Endothelial cell of umbilical vein (primary cell): ENCODE data around the gene ACVR2A. TPM values are rescaled to one million over a fixed set of nuclear protein-coding genes. Genes with fewer than 3 reads are reported as not detected.
A peak's percentile ranks its signal among the peaks of the same experiment; 100 is the strongest.

Source experiments
- BruUV-seq: library from RNA; stranded (reverse); fragments of 400-500 nt; replicated peaks from 2 replicates; lab custom pipeline; 2021; lab: Mats Ljungman, UMichigan
- CTCF ChIA-PET: fragments of 300-600, 350-600 bp; sonication (Branson Sonifier 250); formaldehyde crosslinking; loops from one replicate; lab custom pipeline; 2021; ENCODE audit warnings: antibody characterized with exemption, inconsistent platforms; lab: Charles Lee
- POLR2A ChIA-PET: fragments of 300-600, 350-600 bp; sonication (Branson Sonifier 250); formaldehyde crosslinking; loops from one replicate; lab custom pipeline; 2021; ENCODE audit warnings: antibody characterized with exemption, inconsistent platforms; lab: Charles Lee
- DNase-seq: peaks from one replicate; pipeline ENCODE4 v3.0.0-alpha.2; 2011; ENCODE audit warnings: low read depth, low spot score
- FAIRE-seq: peaks from 2 replicates; lab custom pipeline; 2011; peaks lifted over from hg19 to GRCh38; lab: Jason Lieb, UNC
- H2AFZ ChIP-seq: 2 replicates; pipeline ENCODE4 v1.6.0; 2012; ENCODE audit warnings: low read depth, low read length, control low read depth, inconsistent platforms
- H3K27ac ChIP-seq: 2 replicates; pipeline ENCODE4 v1.5.1; 2011; ENCODE audit warnings: low read depth, mild to moderate bottlenecking, control low read depth, low read length, moderate library complexity; ENCODE audit not compliant: insufficient read depth
- H3K27me3 ChIP-seq, 2 experiments: 2 replicates each; pipeline versions ENCODE4 v1.6.0 to v1.6.1; 2011; ENCODE audit warnings: low read length in 2 of 2, mixed read lengths in 1 of 2; ENCODE audit not compliant: control insufficient read depth in 2 of 2, insufficient read depth in 2 of 2
- H3K36me3 ChIP-seq, 2 experiments: 2 replicates in 1 of 2; 3 replicates in 1 of 2; pipeline ENCODE4 v1.5.1; 2011; ENCODE audit warnings: low read length in 2 of 2, mild to moderate bottlenecking in 1 of 2, moderate library complexity in 1 of 2; ENCODE audit not compliant: control insufficient read depth in 2 of 2, insufficient read depth in 2 of 2; ENCODE audit errors: extremely low read depth in 1 of 2
- H3K4me1 ChIP-seq: 3 replicates; pipeline ENCODE4 v1.5.1; 2011; ENCODE audit warnings: mild to moderate bottlenecking, low read length; ENCODE audit not compliant: control insufficient read depth, insufficient read depth; ENCODE audit errors: extremely low read depth
- H3K4me2 ChIP-seq: 2 replicates; pipeline ENCODE4 v1.6.1; 2011; ENCODE audit warnings: low read length, control low read depth, mixed read lengths; ENCODE audit not compliant: insufficient read depth
- H3K4me3 ChIP-seq, 3 experiments: fragments of 200-600 bp in 1 of 3; sonication (generic), shearing (Covaris generic) in 1 of 3; replicated peaks in 1 of 3; 2 replicates each; pipeline ENCODE4 v1.5.1; 2011 to 2016; ENCODE audit warnings: control low read depth in 3 of 3, low read length in 3 of 3, mild to moderate bottlenecking in 2 of 3, inconsistent platforms in 1 of 3, low read depth in 1 of 3, moderate library complexity in 1 of 3; ENCODE audit not compliant: insufficient read depth in 1 of 3
- H3K79me2 ChIP-seq: 2 replicates; pipeline ENCODE4 v1.6.0; 2012; ENCODE audit warnings: low read length, inconsistent platforms; ENCODE audit not compliant: control insufficient read depth, insufficient read depth
- H3K9ac ChIP-seq: replicated peaks from 2 replicates; pipeline ENCODE3; 2011; ENCODE audit warnings: low read length, control low read depth; ENCODE audit not compliant: insufficient read depth; ENCODE audit errors: extremely low read depth
- H3K9me1 ChIP-seq: replicated peaks from 3 replicates; pipeline ENCODE4 v1.6.0; 2011; ENCODE audit warnings: mild to moderate bottlenecking, low read length; ENCODE audit not compliant: control insufficient read depth, insufficient read depth; ENCODE audit errors: extremely low read depth
- H3K9me3 ChIP-seq: replicated peaks from 2 replicates; pipeline ENCODE4 v1.5.1; 2012; ENCODE audit warnings: low read length, inconsistent platforms; ENCODE audit not compliant: control insufficient read depth, insufficient read depth
- H4K20me1 ChIP-seq: replicated peaks from 2 replicates; pipeline ENCODE3; 2011; ENCODE audit warnings: mild to moderate bottlenecking, low read length; ENCODE audit not compliant: control insufficient read depth, insufficient read depth; ENCODE audit errors: extremely low read depth
- CTCF ChIP-seq, 2 donors: IDR thresholded peaks; 1 replicate in 1 of 2; 2 replicates in 1 of 2; pipeline ENCODE4 v1.5.1; 2011; ENCODE audit warnings: low read length in 2 of 2, mild to moderate bottlenecking in 2 of 2, moderate library complexity in 2 of 2, control low read depth in 1 of 2, inconsistent platforms in 1 of 2, low read depth in 1 of 2; ENCODE audit not compliant: insufficient read depth in 1 of 2; ENCODE audit errors: extremely low read depth in 1 of 2
- EZH2 ChIP-seq: IDR thresholded peaks from 2 replicates; pipeline ENCODE4 v1.6.1; 2012; ENCODE audit warnings: borderline replicate concordance, low read depth, mild to moderate bottlenecking, moderate library complexity, low read length, inconsistent platforms; ENCODE audit not compliant: severe bottlenecking
- FOS ChIP-seq: IDR thresholded peaks from 2 replicates; pipeline ENCODE4 v1.6.1; 2011; ENCODE audit warnings: mild to moderate bottlenecking, low read length, moderate library complexity, borderline replicate concordance; ENCODE audit not compliant: insufficient read depth
- GATA2 ChIP-seq: IDR thresholded peaks from 2 replicates; pipeline ENCODE4 v1.7.0; 2011; ENCODE audit warnings: low read depth, mild to moderate bottlenecking, moderate library complexity, mixed read lengths, low read length; ENCODE audit not compliant: insufficient read length, insufficient read depth
- JUN ChIP-seq: IDR thresholded peaks from 2 replicates; pipeline ENCODE4 v1.6.1; 2011; ENCODE audit warnings: borderline replicate concordance, low read depth; ENCODE audit not compliant: insufficient read length, insufficient read depth
- MAX ChIP-seq: IDR thresholded peaks from 2 replicates; pipeline ENCODE4 v1.6.1; 2011; ENCODE audit not compliant: insufficient read depth, insufficient read length
- MYC ChIP-seq: IDR thresholded peaks from one replicate; pipeline ENCODE4 v1.6.1; 2011; ENCODE audit warnings: mild to moderate bottlenecking, low read depth, low read length
- POLR2A ChIP-seq: IDR thresholded peaks from 2 replicates; pipeline ENCODE4 v1.6.1; 2012; ENCODE audit warnings: low read depth, mild to moderate bottlenecking, control low read depth, low read length
- POLR2AphosphoS5 ChIP-seq: IDR thresholded peaks from 2 replicates; pipeline ENCODE4 v1.6.1; 2012; ENCODE audit warnings: low read depth, mild to moderate bottlenecking, control low read depth, low read length, moderate library complexity; ENCODE audit not compliant: insufficient read depth
- dilution Hi-C: fragments of 300-500 bp; cut with MboI; formaldehyde crosslinking; loops from one replicate; pipeline ENCODE4 v1.15.0; 2019; ENCODE audit warnings: low sequenced_read_pairs; ENCODE audit not compliant: extremely low pct_ligation_motif_present
- intact Hi-C: fragments of 100-400 bp; cut with micrococcal nuclease; formaldehyde crosslinking; loops from one replicate; pipeline ENCODE4 v1.10.0; 2022
- polyA plus RNA-seq, 4 experiments: library from polyadenylated mRNA; depleted of rRNA in 3 of 4; stranded (reverse) in 3 of 4; unstranded in 1 of 4; fragments of >200 nt; gene quantifications; 2 replicates each; pipeline versions ENCODE4 v1.2.1 to v1.2.3, GENCODE V29; 2011 to 2012; ENCODE audit warnings: missing spikeins in 1 of 4
- total RNA-seq: library from RNA; stranded (reverse); gene quantifications from 2 replicates; pipeline ENCODE4 v1.2.3, GENCODE V29; 2021

ACVR2A gene
- total and polyA plus RNA-seq, 2 donors (not counting 3 experiments of a cell fraction or from before 2014, with no cell fraction given) = 1.7 to 7.9 TPM

- ChIA-PET CTCF (interaction anchor here (0.8 to 3.2 kb wide), 4 partner anchors 65 to 1112 kb away, joined by 3 to 28 read pairs (median 13); no protein-coding TSS in a partner anchor), POLR2A (interaction anchor here (0.7 kb wide), 2 partner anchors 969 to 1269 kb away, joined by 6 to 9 read pairs; no protein-coding TSS in a partner anchor)
- DNase-seq (peak; percentile 47), FAIRE-seq (no peak)
- no TSS peak for BruUV-seq
- Histone ChIP-seq H3K36me3 (no peaks in the 10 kb centered on the region), H3K9ac (peak overlapping the region; percentile 58), H3K4me2 (peak overlapping the region; percentile 97), H3K4me1 (peaks cover 20% of the 10 kb centered on the region), H3K4me3 (peak overlapping the region; percentile 60 to 95 (median 72)), H2AFZ (peak overlapping the region; percentile 55), H3K9me1 (no peaks in the 10 kb centered on the region), H3K27ac (no peak overlapping the region), H3K27me3 (peaks cover 0 to 2% of the 10 kb centered on the region in 2 experiments), H3K79me2 (peaks cover 29% of the 10 kb centered on the region), H4K20me1 (no peaks in the 10 kb centered on the region), H3K9me3 (no peaks in the 10 kb centered on the region)
- TF ChIP-seq GATA2 (peak; percentile 33), POLR2AphosphoS5 (no peak)
- dilution Hi-C loops (no loop called here), intact Hi-C loops (loop anchor here (1.0 to 10.0 kb wide), 4 partner anchors 66 to 919 kb away; partner anchors contain the start of genes EPC2, MBD5 and ORC4)
Observed at GRCh38 chr2:147845411-147845971, 662 bp downstream of the ACVR2A start.

GRCh38 chr2:147846412-147847081 is 1.7 kb downstream of the ACVR2A start:
- FAIRE-seq (peak; percentile 64), DNase-seq (peak; percentile 51)
- H3K4me3 ChIP-seq = peak overlapping the region; percentile 60 to 95 (median 72)
- H3K27me3 ChIP-seq = no peaks in the 10 kb centered on the region
- H3K9ac ChIP-seq = peak overlapping the region; percentile 37
- no peaks in the 10 kb centered on the region for H4K20me1 ChIP-seq
- intact Hi-C loops = loop anchor here (10.0 kb wide), 1 partner anchor 798 kb away; the partner anchor contains the start of gene EPC2
- H3K4me2 ChIP-seq = peak overlapping the region; percentile 97
- H3K27ac ChIP-seq = no peak overlapping the region
- dilution Hi-C loops = no loop called here
- peaks cover 20% of the 10 kb centered on the region for H3K4me1 ChIP-seq
- TF ChIP-seq EZH2 (no peak), JUN (no peak), POLR2AphosphoS5 (no peak), GATA2 (no peak), POLR2A (no peak), FOS (no peak), MAX (no peak), CTCF (IDR thresholded peaks at IDR 0.05; ENCODE audit: extremely low read depth in 1 of 2, insufficient read depth in 1 of 2, low read depth in 1 of 2, low read length in 2 of 2) (no peak), MYC (no peak)
- CTCF ChIA-PET = interaction anchor here (1.0 to 3.2 kb wide), 4 partner anchors 9 to 919 kb away, joined by 3 to 18 read pairs (median 8); no protein-coding TSS in a partner anchor
- H3K9me1 ChIP-seq = no peaks in the 10 kb centered on the region
- H3K9me3 ChIP-seq = no peaks in the 10 kb centered on the region
- H3K36me3 ChIP-seq = no peaks in the 10 kb centered on the region
- no TSS peak for BruUV-seq
- peaks cover 39% of the 10 kb centered on the region for H3K79me2 ChIP-seq
- POLR2A ChIA-PET = no interaction called here
- peak overlapping the region; percentile 25 for H2AFZ ChIP-seq
